ENCODE measurements around the gene UFD1.

GRCh38 chr22:19527321-19527721 is 48.3 kb upstream of the UFD1 start:
- TF ChIP-seq POLR2A (IDR thresholded peaks at IDR 0.05) (no peak), CTCF (IDR thresholded peaks at IDR 0.05) (no peak)
